GM08714 (cell line): ENCODE measurements around the gene KIAA1217.

Experiments
- H3K4me3 ChIP-seq: fragments of 200-500 bp; sonication (Bioruptor generic); 2 replicates; pipeline ENCODE4 v1.5.1; 2014; ENCODE audit warnings: mild to moderate bottlenecking, low read length, inconsistent platforms
- ZNF274 ChIP-seq: IDR thresholded peaks from 2 replicates; pipeline ENCODE4 v1.6.1; 2012; ENCODE audit warnings: mild to moderate bottlenecking, low read depth, low read length

Gene KIAA1217

GRCh38 chr10:24408365-24408764 lies 199.4 kb downstream of the KIAA1217 start:
- TF ChIP-seq ZNF274 = no peak
- no peak overlapping the region for H3K4me3 ChIP-seq

GRCh38 chr10:24414597-24414996 lies 205.7 kb downstream of the KIAA1217 start:
- no peak for TF ChIP-seq ZNF274

GRCh38 chr10:24415455-24416125 lies 206.7 kb downstream of the KIAA1217 start:
- H3K4me3 ChIP-seq = no peak overlapping the region
- no peak for TF ChIP-seq ZNF274

More at GRCh38 chr10:24414597-24414996, 205.7 kb downstream of the KIAA1217 start:
- H3K4me3 ChIP-seq = no peak overlapping the region

GRCh38 chr10:24416248-24416647 lies 207.3 kb downstream of the KIAA1217 start:
- TF ChIP-seq ZNF274 = no peak
- no peak overlapping the region for H3K4me3 ChIP-seq

- no peak overlapping the region for H3K4me3 ChIP-seq
- TF ChIP-seq ZNF274 = no peak
Measured at GRCh38 chr10:24417053-24417452, 208.1 kb downstream of the KIAA1217 start.

- H3K4me3 ChIP-seq = no peak overlapping the region
- TF ChIP-seq ZNF274 = no peak
Measured at GRCh38 chr10:24418532-24418931, 209.6 kb downstream of the KIAA1217 start.

- TF ChIP-seq ZNF274 = no peak
Measured at GRCh38 chr10:24419066-24419465, 210.1 kb downstream of the KIAA1217 start.

GRCh38 chr10:24425151-24425550 lies 216.2 kb downstream of the KIAA1217 start:
- TF ChIP-seq ZNF274 = no peak
- no peak overlapping the region for H3K4me3 ChIP-seq

More at GRCh38 chr10:24419066-24419465, 210.1 kb downstream of the KIAA1217 start:
- H3K4me3 ChIP-seq = no peak overlapping the region

GRCh38 chr10:24427678-24428409 lies 218.9 kb downstream of the KIAA1217 start:
- no peak overlapping the region for H3K4me3 ChIP-seq
- TF ChIP-seq ZNF274 = no peak

GRCh38 chr10:24428410-24428782 lies 219.5 kb downstream of the KIAA1217 start:
- TF ChIP-seq ZNF274 = no peak
- no peak overlapping the region for H3K4me3 ChIP-seq

GRCh38 chr10:24430591-24430990 lies 221.7 kb downstream of the KIAA1217 start:
- no peak for TF ChIP-seq ZNF274
- H3K4me3 ChIP-seq = no peak overlapping the region

GRCh38 chr10:24432478-24433416 lies 223.8 kb downstream of the KIAA1217 start:
- TF ChIP-seq ZNF274 = no peak
- H3K4me3 ChIP-seq = no peak overlapping the region

GRCh38 chr10:24433705-24434104 lies 224.8 kb downstream of the KIAA1217 start:
- no peak for TF ChIP-seq ZNF274
- H3K4me3 ChIP-seq = no peak overlapping the region

GRCh38 chr10:24434961-24435360 lies 226.0 kb downstream of the KIAA1217 start:
- no peak overlapping the region for H3K4me3 ChIP-seq

More at GRCh38 chr10:24434961-24435360, 226.0 kb downstream of the KIAA1217 start:
- TF ChIP-seq ZNF274 = no peak
